ENCODE results near the gene OTP.

The OTP gene

GRCh38 chr5:77637998-77638762, at the start of gene OTP:
Gene OTP, minus strand, starts transcription at chr5:77638713. Its CDS starts 164 bp downstream, at chr5:77638549.
- DNase-seq: no peak

GRCh38 chr5:77683171-77683732, 44.7 kb upstream of the OTP start:
- DNase-seq: no peak

- no peak for DNase-seq
Measured at GRCh38 chr5:77670526-77670925, 32.0 kb upstream of the OTP start.

- no peak for DNase-seq
Measured at GRCh38 chr5:77669677-77670076, 31.2 kb upstream of the OTP start.

- DNase-seq: no peak
Measured at GRCh38 chr5:77663090-77663863, 24.8 kb upstream of the OTP start.

- no peak for DNase-seq
Measured at GRCh38 chr5:77662635-77663034, 24.1 kb upstream of the OTP start.

- DNase-seq: no peak
Measured at GRCh38 chr5:77658662-77659061, 20.1 kb upstream of the OTP start.

GRCh38 chr5:77651343-77651742, 12.8 kb upstream of the OTP start:
- DNase-seq: no peak

- no peak for DNase-seq
Measured at GRCh38 chr5:77650686-77651085, 12.2 kb upstream of the OTP start.

- DNase-seq: no peak
Measured at GRCh38 chr5:77649776-77650175, 11.3 kb upstream of the OTP start.

- DNase-seq: no peak
Measured at GRCh38 chr5:77645995-77646639, 7.6 kb upstream of the OTP start.

- peak; percentile 57 to 69 for DNase-seq
Measured at GRCh38 chr5:77645158-77645994, 6.9 kb upstream of the OTP start.

GRCh38 chr5:77644371-77645157, 6.1 kb upstream of the OTP start:
- DNase-seq: no peak

- DNase-seq: no peak
Measured at GRCh38 chr5:77643654-77644370, 5.3 kb upstream of the OTP start.

GRCh38 chr5:77642738-77643653, 4.5 kb upstream of the OTP start:
- DNase-seq: no peak

GRCh38 chr5:77641963-77642737, 3.6 kb upstream of the OTP start:
- no peak for DNase-seq

GRCh38 chr5:77641397-77641943, 3.0 kb upstream of the OTP start:
- no peak for DNase-seq

- DNase-seq: no peak
Measured at GRCh38 chr5:77640589-77641396, 2.3 kb upstream of the OTP start.
